Stimulated activated naive CD8-positive, alpha-beta T cell treated with anti-CD3 and anti-CD28 coated beads, Interleukin-15, amount 100 ng/mL, for 72 hours (primary cell): ENCODE data around the gene NRARP.
"Not testable (repeated sequence)": the region's sequence is repeated elsewhere in the genome, so short reads cannot be mapped to it uniquely, and the experiment has no call there.

Experiments
- ATAC-seq: fragments of 150-1000 bp; cut with Tn5 transposase; 2 replicates; pipeline ENCODE4 v1.10.0; 2021; ENCODE audit warnings: mild to moderate bottlenecking, moderate library complexity
- DNase-seq, 2 donors: peaks; one replicate each; pipeline ENCODE4 v3.0.0; 2021 to 2022
- H3K27ac Mint-ChIP-seq, 2 donors: one replicate each; pipeline ENCODE4 v1.8.0; 2022; ENCODE audit warnings: mild to moderate bottlenecking in 2 of 2, mixed read lengths in 2 of 2, moderate library complexity in 2 of 2
- H3K27me3 Mint-ChIP-seq: one replicate; pipeline ENCODE4 v1.8.0; 2022; ENCODE audit warnings: mixed read lengths
- H3K4me1 Mint-ChIP-seq: one replicate; pipeline ENCODE4 v1.8.0; 2022; ENCODE audit warnings: mild to moderate bottlenecking, mixed read lengths
- H3K4me3 Mint-ChIP-seq, 2 donors: one replicate each; pipeline ENCODE4 v1.8.0; 2022; ENCODE audit warnings: mild to moderate bottlenecking in 2 of 2, mixed read lengths in 2 of 2, moderate library complexity in 1 of 2
- H3K9me3 Mint-ChIP-seq, 2 donors: one replicate each; pipeline ENCODE4 v1.8.0; 2022; ENCODE audit warnings: mixed read lengths in 2 of 2

The NRARP gene

DNA sequence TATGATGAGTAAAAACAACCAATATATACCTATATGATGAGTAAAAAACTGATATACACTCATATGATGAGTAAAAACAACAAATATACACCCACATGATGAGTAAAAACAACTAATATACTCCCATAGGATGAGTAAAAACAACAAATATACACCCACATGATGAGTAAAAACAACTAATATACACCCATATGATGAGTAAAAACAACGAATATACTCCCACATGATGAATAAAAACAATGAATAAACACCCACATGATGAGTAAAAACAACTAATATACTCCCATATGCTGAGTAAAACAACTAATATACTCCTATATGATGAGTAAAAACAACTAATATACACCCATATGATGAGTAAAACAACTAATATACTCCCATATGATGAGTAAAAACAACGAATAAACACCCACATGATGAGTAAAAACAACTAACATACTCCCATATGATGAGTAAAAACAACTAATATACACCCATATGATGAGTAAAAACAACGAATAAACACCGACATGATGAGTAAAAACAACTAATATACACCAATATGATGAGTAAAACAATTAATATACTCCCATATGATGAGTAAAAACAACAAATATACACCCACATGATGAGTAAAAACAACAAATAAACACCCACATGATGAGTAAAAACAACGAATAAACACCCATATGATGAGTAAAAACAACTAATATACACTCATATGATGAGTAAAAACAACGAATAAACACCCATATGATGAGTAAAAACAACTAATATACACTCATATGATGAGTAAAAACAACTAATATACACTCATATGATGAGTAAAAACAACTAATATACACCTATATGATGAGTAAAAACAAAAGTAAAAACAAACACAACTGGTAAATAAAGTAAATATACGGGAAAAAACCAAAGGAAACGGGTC lies 25.8 kb upstream of the NRARP start:
- H3K4me3 Mint-ChIP-seq, result not testable (repeated sequence)

DNA sequence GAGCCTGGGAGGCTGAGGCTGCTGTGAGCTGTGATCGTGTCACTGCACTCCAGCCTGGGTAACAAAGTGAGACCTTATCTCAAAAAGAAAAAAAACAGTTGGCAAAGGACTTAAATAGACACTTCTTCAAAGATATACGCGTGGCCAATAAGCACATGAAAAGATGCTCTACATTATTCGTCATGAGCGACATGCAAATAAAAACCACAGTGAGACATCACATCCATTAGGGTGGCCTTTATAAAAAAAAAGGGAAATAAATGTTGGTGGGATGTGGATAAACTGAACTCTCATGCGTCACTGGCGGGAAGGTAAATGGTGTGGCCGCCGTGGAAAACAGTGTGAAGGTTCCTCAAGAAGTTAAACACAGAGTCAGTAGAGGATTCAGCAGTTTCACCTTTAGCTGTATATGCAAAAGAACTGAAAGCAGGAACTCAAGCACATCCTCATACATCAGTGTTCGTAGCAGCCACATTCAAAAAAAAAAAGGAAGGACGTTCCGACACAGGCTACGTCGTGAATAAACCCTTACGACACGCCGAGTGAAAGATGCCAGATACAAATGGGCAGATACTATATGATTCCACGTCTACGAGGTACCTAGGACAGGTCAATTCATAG lies 24.5 kb upstream of the NRARP start:
- peak in 1 of 2 donors; percentile 19 for DNase-seq
- Mint-ChIP-seq H3K4me3 (peak overlapping the region; percentile 36 to 61), H3K9me3 (peaks cover 9 to 18% of the 10 kb centered on the region in 2 donors)

More for the DNA sequence above, 25.8 kb upstream of the NRARP start:
- not testable (repeated sequence) for ATAC-seq, DNase-seq
- Mint-ChIP-seq H3K4me1 (peaks cover 18% of the 10 kb centered on the region), H3K27me3 (peaks cover 15% of the 10 kb centered on the region), H3K27ac (peak overlapping the region; percentile 12 to 85), H3K9me3 (peaks cover 9 to 18% of the 10 kb centered on the region in 2 donors)

DNA sequence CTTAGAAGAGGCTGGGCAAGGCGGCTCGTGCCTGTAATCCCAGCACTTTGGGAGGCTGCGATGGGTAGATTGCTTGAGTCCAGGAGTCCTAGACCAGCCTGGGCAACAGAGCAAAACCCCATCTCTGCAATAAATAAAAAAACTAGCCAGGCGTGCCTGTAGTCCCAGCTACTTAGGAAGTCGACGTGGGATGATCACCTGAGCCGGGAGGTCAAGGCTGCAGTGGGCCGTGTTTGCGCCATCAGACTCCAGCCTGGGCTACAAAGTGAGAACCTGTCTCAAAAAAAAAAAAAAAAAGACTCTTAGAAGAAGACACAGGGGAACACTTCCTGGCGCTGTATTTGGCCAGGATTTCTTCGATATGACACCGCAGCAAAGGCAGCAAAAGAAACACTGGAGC lies 23.7 kb upstream of the NRARP start:
- H3K9me3 Mint-ChIP-seq, result peaks cover 9 to 18% of the 10 kb centered on the region in 2 donors
- peaks cover 15% of the 10 kb centered on the region for H3K27me3 Mint-ChIP-seq
- no peak overlapping the region for H3K27ac Mint-ChIP-seq
- no peak overlapping the region for H3K4me3 Mint-ChIP-seq
- no peak for ATAC-seq
- peaks cover 20% of the 10 kb centered on the region for H3K4me1 Mint-ChIP-seq
- DNase-seq, result no peak

More for the DNA sequence above, 24.5 kb upstream of the NRARP start:
- peaks cover 18% of the 10 kb centered on the region for H3K4me1 Mint-ChIP-seq
- peak; percentile 71 for ATAC-seq
- H3K27ac Mint-ChIP-seq, result peak overlapping the region; percentile 4 to 31
- H3K27me3 Mint-ChIP-seq, result peaks cover 15% of the 10 kb centered on the region

- H3K4me3 Mint-ChIP-seq, result no peak overlapping the region
- H3K27ac Mint-ChIP-seq, result no peak overlapping the region
- H3K9me3 Mint-ChIP-seq, result peaks cover 4 to 17% of the 10 kb centered on the region in 2 donors
- ATAC-seq (no peak), DNase-seq (no peak)
- peaks cover 27% of the 10 kb centered on the region for H3K4me1 Mint-ChIP-seq
- H3K27me3 Mint-ChIP-seq, result peaks cover 15% of the 10 kb centered on the region
These were observed 23.1 kb upstream of the NRARP start for GRCh38 chr9:137325124-137325523.

GRCh38 chr9:137323531-137324331 lies 21.7 kb upstream of the NRARP start:
- Mint-ChIP-seq H3K27me3 (peaks cover 15% of the 10 kb centered on the region), H3K9me3 (peaks cover 0 to 13% of the 10 kb centered on the region in 2 donors)

DNA sequence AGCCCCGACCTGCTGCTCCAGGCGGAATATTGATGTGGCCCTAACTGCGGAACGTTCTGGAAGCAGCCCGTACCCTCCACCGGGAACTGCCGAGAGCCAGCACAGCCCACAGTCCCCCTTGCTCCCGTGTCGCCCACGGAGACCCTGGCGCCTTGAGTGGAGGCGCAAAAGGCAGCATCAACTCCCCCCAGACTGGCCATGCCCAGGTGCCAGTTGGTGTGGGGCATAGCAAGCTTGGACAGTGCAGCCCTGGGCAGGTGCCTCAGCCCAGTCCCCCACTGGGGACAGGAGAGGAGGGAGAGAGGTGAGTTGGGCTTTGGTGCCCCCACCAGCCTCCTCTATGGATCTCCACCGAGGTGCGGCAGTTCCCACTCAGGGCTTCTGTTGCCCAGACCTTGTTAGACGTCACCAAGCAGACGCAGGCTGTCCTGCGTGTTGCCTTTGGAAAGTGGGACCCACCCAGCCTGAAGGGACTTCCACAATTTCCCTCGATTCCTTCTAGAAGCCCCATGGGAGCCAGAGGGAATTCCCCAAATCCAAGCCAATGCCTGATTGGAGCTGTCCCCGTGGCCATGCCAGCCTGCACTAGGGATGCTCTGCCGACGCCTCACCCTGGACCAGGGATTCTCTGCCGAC lies 19.8 kb upstream of the NRARP start:
- H3K9me3 Mint-ChIP-seq, result peaks cover 0 to 3% of the 10 kb centered on the region in 2 donors
- DNase-seq (no peak), ATAC-seq (no peak)
- no peak overlapping the region for H3K27ac Mint-ChIP-seq
- H3K27me3 Mint-ChIP-seq, result peaks cover 13% of the 10 kb centered on the region
- H3K4me3 Mint-ChIP-seq, result no peak overlapping the region
- peaks cover 40% of the 10 kb centered on the region for H3K4me1 Mint-ChIP-seq

More at GRCh38 chr9:137323531-137324331, 21.7 kb upstream of the NRARP start:
- no peak for ATAC-seq
- Mint-ChIP-seq H3K4me1 (peaks cover 41% of the 10 kb centered on the region), H3K27ac (no peak overlapping the region), H3K4me3 (no peak overlapping the region)
- no peak for DNase-seq

- Mint-ChIP-seq H3K27ac (peak overlapping the region in 1 of 2 donors; percentile 93), H3K4me1 (peaks cover 36% of the 10 kb centered on the region), H3K4me3 (peak overlapping the region; percentile 45 to 73), H3K9me3 (no peaks in the 10 kb centered on the region), H3K27me3 (peaks cover 8% of the 10 kb centered on the region)
- ATAC-seq (peak; percentile 44), DNase-seq (peak; percentile 27 to 31)
These were observed 18.7 kb upstream of the NRARP start for GRCh38 chr9:137320555-137321384.

GRCh38 chr9:137319739-137320551 lies 17.9 kb upstream of the NRARP start:
- Mint-ChIP-seq H3K27me3 (peaks cover 8% of the 10 kb centered on the region), H3K27ac (peak overlapping the region in 1 of 2 donors; percentile 93), H3K4me1 (peaks cover 34% of the 10 kb centered on the region), H3K4me3 (peak overlapping the region in 1 of 2 donors; percentile 73), H3K9me3 (no peaks in the 10 kb centered on the region)
- ATAC-seq, result no peak
- DNase-seq, result peak in 1 of 2 donors; percentile 11

GRCh38 chr9:137319011-137319738 lies 17.1 kb upstream of the NRARP start:
- H3K27me3 Mint-ChIP-seq, result peaks cover 8% of the 10 kb centered on the region
- ATAC-seq (no peak), DNase-seq (no peak)
- no peak overlapping the region for H3K4me3 Mint-ChIP-seq
- peaks cover 34% of the 10 kb centered on the region for H3K4me1 Mint-ChIP-seq
- H3K9me3 Mint-ChIP-seq, result no peaks in the 10 kb centered on the region
- H3K27ac Mint-ChIP-seq, result no peak overlapping the region

GRCh38 chr9:137318602-137319001 lies 16.5 kb upstream of the NRARP start:
- DNase-seq (no peak), ATAC-seq (no peak)
- Mint-ChIP-seq H3K4me1 (peaks cover 34% of the 10 kb centered on the region), H3K9me3 (no peaks in the 10 kb centered on the region), H3K4me3 (no peak overlapping the region), H3K27me3 (peaks cover 8% of the 10 kb centered on the region), H3K27ac (no peak overlapping the region)

DNA sequence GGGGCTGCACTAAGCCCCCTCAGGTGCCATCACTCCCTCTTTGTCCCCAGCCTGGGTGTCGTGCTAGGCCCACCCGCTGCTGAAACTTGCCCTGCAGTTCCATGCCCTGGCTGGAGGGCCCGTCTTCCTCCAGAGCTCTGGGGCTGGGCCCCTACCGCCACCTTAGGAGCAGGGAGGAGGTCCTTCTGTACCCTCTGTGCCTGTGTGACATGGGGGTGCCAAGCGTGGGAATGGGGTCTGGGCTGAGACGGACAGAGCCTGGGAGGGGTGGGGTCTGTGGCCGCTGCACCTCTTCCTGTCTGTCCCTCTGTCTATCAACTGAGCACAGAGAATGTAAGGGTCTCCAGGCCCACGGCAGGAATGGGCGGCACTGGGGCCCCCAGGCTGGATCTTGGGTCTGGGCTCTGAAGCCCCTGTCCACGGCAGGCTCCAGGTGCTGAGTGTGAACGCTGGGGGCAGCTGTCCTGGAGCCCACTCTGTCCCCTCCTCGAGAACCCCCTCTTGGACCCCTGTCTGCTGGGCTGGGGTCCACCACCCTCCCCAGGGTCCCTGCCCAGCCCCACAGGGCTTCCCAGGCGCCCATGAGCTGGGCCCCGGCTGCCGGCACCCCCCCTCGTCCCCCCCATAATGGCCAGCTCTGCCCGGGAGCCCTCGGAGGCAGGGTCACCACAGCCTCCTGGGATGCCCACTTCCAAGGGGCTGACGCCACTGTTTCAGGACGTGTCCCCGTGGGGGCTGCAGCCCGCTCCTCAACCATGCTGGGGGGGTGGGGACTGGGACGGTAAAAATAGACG lies 15.8 kb upstream of the NRARP start:
- H3K4me1 Mint-ChIP-seq, result peaks cover 34% of the 10 kb centered on the region
- peak overlapping the region in 1 of 2 donors; percentile 41 for H3K4me3 Mint-ChIP-seq
- no peaks in the 10 kb centered on the region for H3K9me3 Mint-ChIP-seq
- ATAC-seq (no peak), DNase-seq (no peak)
- peak overlapping the region in 1 of 2 donors; percentile 65 for H3K27ac Mint-ChIP-seq
- peaks cover 8% of the 10 kb centered on the region for H3K27me3 Mint-ChIP-seq

DNA sequence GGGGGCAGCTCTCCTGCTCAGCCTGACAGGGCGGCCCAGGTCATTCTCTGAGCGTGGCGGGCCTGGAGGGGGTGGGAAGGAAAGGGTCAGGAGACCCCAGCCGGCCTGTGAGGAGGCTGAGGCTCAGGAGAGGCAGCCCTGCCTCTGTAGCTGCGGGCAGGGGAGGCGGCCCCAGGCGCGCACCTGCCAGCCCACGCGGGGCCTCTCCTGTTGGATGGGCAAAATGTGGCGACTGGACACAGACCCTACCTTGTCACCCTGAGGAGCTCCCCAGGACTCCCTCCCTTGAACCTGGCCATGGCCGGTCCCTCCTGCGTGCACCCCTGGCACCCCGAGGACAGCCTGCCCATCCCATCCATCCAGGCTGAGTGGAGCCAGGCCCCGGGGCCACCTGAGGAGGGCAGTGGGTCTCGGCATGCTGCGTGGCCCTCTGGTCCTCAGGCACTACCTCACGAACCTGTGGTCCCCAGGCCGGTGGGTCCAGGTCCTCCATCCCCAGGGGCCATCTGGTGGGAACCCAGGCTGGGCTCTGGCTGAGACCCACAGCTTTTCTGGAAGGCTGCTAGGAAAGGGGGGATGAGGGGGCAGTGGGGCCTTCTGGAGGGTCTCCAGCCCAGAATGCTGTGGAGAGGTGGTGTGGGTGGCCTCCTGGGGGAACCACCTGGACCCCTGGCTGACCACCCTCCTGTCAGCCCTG lies 15.1 kb upstream of the NRARP start:
- H3K27ac Mint-ChIP-seq, result peak overlapping the region; percentile 69 to 86
- no peaks in the 10 kb centered on the region for H3K9me3 Mint-ChIP-seq
- H3K27me3 Mint-ChIP-seq, result peaks cover 8% of the 10 kb centered on the region
- H3K4me1 Mint-ChIP-seq, result peaks cover 34% of the 10 kb centered on the region
- H3K4me3 Mint-ChIP-seq, result peak overlapping the region; percentile 58 to 79
- DNase-seq (peak in 1 of 2 donors; percentile 11), ATAC-seq (no peak)
